Activated CD4-positive, CD25-positive, alpha-beta regulatory T cell treated with anti-CD3 and anti-CD28 coated beads, Interleukin-2, amount 50 U/mL, for 72 hours (primary cell): Measurements from ENCODE around the gene NCK2.

Source experiments
- DNase-seq: peaks from one replicate; pipeline ENCODE4 v3.0.0; 2021

NCK2 gene

GRCh38 chr2:105744909-105745853 lies at the start of gene NCK2:
Gene NCK2, plus strand, starts transcription at chr2:105744912. Its CDS starts 110,152 bp downstream, at chr2:105855064.
- peak; percentile 63 for DNase-seq

GRCh38 chr2:105697781-105698449 lies 46.8 kb upstream of the NCK2 start:
- no peak for DNase-seq

- DNase-seq, result no peak
Measured at GRCh38 chr2:105698820-105699219, 45.9 kb upstream of the NCK2 start.

GRCh38 chr2:105701042-105701441 lies 43.7 kb upstream of the NCK2 start:
- DNase-seq, result no peak

- DNase-seq, result no peak
Measured at GRCh38 chr2:105708697-105709096, 36.0 kb upstream of the NCK2 start.

DNA sequence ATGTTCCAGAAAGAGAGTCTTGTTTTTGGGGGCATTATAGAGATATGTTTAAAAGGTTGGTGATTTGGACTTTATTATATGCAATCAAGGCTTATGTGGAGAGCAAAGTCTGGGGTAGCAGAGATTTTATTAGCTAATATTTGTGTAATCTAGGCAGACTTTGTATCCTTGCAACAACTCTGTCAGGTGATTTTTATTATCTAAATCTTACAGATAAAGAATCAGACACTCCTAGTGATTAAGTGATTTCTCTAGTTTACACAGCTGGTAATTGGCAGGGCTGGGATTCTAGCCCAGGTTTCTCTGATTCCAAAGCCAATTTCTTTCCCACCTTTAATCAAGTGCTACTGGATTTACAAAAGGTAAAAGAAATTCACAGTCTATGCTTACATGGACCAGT lies 33.3 kb upstream of the NCK2 start:
- no peak for DNase-seq

- no peak for DNase-seq
Measured at GRCh38 chr2:105712166-105712915, 32.4 kb upstream of the NCK2 start.

- no peak for DNase-seq
Measured at GRCh38 chr2:105712981-105713596, 31.6 kb upstream of the NCK2 start.

DNA sequence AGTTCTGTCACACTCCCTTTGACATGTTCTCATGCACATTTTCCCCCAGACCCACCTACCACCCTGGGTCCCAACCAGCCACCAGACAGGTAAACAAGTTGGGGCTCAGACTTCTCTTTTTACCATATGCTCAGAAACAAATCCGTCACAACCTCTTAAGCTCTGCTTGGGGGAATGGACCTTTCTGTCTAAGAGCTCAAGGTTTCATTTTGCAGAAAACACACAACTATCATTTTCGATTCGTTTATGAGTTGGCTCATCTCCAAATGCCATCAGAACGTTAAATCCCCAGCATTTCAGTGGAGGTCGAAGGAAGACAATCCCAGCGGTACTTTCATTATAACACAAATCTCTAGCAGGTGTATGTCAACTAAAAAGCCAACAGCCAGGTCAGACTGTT lies 30.6 kb upstream of the NCK2 start:
- no peak for DNase-seq

GRCh38 chr2:105718846-105719481 lies 25.7 kb upstream of the NCK2 start:
- no peak for DNase-seq

- no peak for DNase-seq
Measured at GRCh38 chr2:105721991-105722511, 22.7 kb upstream of the NCK2 start.

DNA sequence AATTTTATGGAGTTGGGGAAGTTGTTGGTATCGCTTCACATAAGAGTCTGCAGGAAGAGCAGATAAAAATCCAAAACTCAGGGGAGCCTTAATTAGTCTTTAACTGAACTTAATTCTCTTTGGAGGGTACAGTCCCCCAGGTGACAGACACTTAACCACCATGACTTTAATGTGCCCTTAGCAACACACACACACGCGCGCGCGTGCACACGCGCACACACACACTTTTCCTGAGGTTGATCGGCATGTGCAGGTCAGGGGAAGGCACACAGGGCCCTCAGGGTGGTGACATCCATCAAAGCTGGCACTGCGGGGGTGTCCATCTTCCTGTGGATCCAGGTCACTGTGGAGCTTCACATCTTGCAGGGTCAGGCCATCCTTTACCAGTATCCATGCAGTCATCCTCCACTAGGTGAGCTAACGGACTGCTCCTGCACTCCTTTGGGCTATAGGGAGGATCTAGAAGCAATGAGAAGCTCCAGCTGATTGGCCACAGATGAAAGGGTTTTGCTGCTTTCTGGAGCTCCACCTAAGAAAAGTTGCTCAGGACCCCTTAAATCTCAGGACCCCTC lies 21.9 kb upstream of the NCK2 start:
- DNase-seq, result no peak

DNA sequence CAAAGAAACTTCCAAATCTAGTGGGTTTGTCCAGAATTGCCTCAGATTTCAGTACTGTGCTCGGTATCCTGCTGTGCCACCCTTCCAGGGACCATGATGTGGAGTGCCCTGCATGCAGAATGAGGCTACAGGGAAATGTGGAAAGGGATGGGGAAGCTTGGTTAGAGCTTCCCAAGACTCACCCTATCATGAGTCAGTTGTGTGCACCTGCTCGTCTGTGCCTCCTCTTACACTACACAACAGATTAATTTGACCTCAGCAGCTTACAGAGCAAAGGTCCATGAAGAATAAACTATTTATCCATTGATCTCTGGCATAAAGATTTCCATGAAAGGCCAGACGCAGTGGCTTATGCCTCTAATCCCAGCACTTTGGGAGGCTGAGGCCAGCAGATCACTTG lies 21.3 kb upstream of the NCK2 start:
- no peak for DNase-seq

- no peak for DNase-seq
Measured at GRCh38 chr2:105725388-105725787, 19.3 kb upstream of the NCK2 start.

DNA sequence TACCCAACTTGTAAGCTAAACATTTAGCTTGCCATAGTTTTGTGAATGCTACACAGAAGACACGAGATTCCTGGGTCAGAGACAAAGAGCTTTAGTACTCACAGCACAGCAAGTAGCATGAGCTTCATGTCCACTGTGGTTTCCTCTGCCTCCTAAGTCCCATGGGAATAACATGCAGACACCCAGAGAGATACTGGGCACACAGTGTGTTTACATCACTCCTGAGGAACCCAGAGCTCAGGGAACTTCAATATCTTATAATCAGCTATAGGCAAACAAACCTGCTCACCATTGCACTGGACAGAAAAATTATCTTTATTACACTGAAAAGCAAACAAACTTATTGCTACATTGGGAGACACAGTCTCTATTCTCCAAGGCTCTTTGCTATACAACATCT lies 14.5 kb upstream of the NCK2 start:
- no peak for DNase-seq

- DNase-seq, result no peak
Measured at GRCh38 chr2:105731511-105731910, 13.2 kb upstream of the NCK2 start.

- DNase-seq, result no peak
Measured at GRCh38 chr2:105732101-105732500, 12.6 kb upstream of the NCK2 start.

DNA sequence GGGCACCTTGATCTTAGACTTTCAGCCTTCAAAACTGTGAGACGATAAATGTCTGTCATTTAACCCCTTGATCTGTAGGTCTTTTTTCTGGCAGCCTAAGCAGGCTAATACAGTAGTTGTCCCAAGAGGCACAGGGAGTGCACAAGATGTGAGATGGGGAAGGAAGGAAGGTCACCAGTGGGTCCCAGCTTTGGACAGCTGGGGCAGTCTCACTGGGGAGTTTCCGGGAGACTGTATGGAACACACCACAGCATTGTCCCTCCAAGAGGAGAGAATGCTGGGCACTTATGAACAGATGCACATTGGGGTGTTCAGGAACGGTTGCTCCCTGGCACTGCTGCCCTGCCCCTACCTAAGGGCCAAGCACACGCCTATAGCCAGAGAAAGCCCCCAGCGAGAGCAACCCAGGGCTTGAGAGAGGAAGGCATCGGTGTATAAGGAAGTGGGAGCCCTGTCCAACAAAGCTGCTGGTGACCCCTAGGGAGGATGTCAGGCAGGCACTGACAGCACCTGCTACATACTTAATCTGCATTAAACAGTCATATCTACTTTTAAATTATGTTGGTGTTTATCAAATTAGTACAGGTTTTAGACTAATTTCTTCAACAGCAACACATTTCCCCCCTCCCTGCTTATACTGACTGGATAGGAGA lies 11.6 kb upstream of the NCK2 start:
- DNase-seq, result no peak

GRCh38 chr2:105733875-105734274 lies 10.8 kb upstream of the NCK2 start:
- no peak for DNase-seq

DNA sequence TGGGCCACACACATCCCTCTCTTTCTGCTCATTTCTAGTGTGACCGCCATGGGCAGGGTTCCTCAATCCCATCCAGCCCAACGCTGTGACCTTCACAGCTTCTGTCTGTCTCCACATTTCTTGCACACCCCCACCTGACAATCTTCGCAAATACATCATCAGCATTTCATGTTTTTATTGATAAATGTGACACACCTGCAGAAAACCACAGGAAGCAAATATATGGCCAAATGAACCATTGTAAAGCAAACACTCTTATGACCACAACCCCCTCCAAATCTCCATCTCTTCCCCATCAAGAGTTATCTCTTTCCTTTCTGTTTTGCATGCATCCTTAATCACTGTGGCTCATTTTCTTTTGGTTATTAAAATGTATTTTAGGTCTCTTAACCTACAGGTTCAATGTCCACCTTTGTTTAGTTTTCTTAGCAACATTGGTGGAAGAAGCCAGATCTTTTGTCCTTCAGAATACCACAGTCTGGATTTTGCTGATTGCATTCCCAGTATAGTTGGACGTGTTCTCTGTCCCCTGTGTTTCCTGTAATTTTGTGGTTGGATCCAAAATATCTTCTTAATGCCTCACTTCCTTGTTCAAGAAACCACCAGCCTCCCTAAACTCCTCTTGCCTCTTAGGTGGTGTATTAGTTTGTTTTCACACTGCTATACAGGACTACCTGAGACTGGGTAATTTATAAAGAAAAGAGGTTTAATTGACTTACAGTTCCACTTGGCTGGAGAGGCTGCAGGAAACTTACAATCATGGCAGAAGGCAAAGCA lies 9.8 kb upstream of the NCK2 start:
- DNase-seq, result no peak

- no peak for DNase-seq
Measured at GRCh38 chr2:105736145-105736544, 8.6 kb upstream of the NCK2 start.
